Renal cortical epithelial cell (primary cell): Measurements from ENCODE around the gene ARL2. TPM values are rescaled to one million over a fixed set of nuclear protein-coding genes. Genes with fewer than 3 reads are reported as not detected.

Source experiments
- DNase-seq: peaks from one replicate; pipeline ENCODE4 v3.0.0-alpha.2; 2011; ENCODE audit warnings: low read depth
- total RNA-seq: library from RNA; depleted of rRNA; stranded (reverse); fragments of >200 nt; gene quantifications from 2 replicates; pipeline ENCODE4 v1.2.3, GENCODE V29; 2014

ARL2 gene
- total RNA-seq, 1 donor from 2014 or later: 107 TPM

- DNase-seq: no peak
Measured at GRCh38 chr11:65047581-65048422, 33.8 kb downstream of the ARL2 start.

- no peak for DNase-seq
Measured at GRCh38 chr11:65051398-65051858, 37.5 kb downstream of the ARL2 start.

- no peak for DNase-seq
Measured at GRCh38 chr11:65053827-65054508, 40.0 kb downstream of the ARL2 start.

GRCh38 chr11:65055538-65055937 is 41.6 kb downstream of the ARL2 start:
- no peak for DNase-seq

GRCh38 chr11:65056999-65057398 is 43.0 kb downstream of the ARL2 start:
- no peak for DNase-seq

GRCh38 chr11:65057526-65057925 is 43.6 kb downstream of the ARL2 start:
- no peak for DNase-seq

- DNase-seq: no peak
Measured at GRCh38 chr11:65058012-65058411, 44.1 kb downstream of the ARL2 start.

- no peak for DNase-seq
Measured at GRCh38 chr11:65058419-65059054, 44.6 kb downstream of the ARL2 start, which contains the start of gene NAALADL1. Gene NAALADL1 (minus strand): TSS chr11:65058553. CDS start chr11:65058521, 32 bp downstream.

GRCh38 chr11:65059523-65059922 is 45.6 kb downstream of the ARL2 start:
- DNase-seq: no peak

GRCh38 chr11:65059959-65060824 is 46.2 kb downstream of the ARL2 start:
- DNase-seq: no peak

- no peak for DNase-seq
Measured at GRCh38 chr11:65060913-65061408, 47.0 kb downstream of the ARL2 start.

GRCh38 chr11:65063532-65063931 is 49.6 kb downstream of the ARL2 start:
- no peak for DNase-seq

- DNase-seq: no peak
Measured at GRCh38 chr11:65064847-65065240, 50.9 kb downstream of the ARL2 start.

- DNase-seq: no peak
Measured at GRCh38 chr11:65065851-65066250, 51.9 kb downstream of the ARL2 start.

GRCh38 chr11:65066315-65066714 is 52.4 kb downstream of the ARL2 start:
- DNase-seq: no peak

- DNase-seq: no peak
Measured at GRCh38 chr11:65066805-65067291, 52.9 kb downstream of the ARL2 start.

GRCh38 chr11:65067446-65067845 is 53.5 kb downstream of the ARL2 start:
- no peak for DNase-seq

GRCh38 chr11:65069217-65069616 is 55.3 kb downstream of the ARL2 start:
- peak; percentile 35 for DNase-seq
